A549 (cell line): Measurements from ENCODE around the gene SHROOM4. TPM values are rescaled to one million over a fixed set of nuclear protein-coding genes. Genes with fewer than 3 reads are reported as not detected.

Source experiments
- ATAC-seq, 2 experiments: fragments of 200-7000 bp in 1 of 2; fragments of >200 bp in 1 of 2; cut with Nextera tagmentation in 1 of 2; cut with Tn5 transposase in 1 of 2; 3 replicates each; pipeline versions ENCODE4 v1.8.0 to v1.9.1; 2018 to 2020; ENCODE audit warnings: mild to moderate bottlenecking in 1 of 2, moderate library complexity in 1 of 2
- CTCF ChIA-PET: fragments of 300-600 bp; sonication (Branson Sonifier 250); formaldehyde crosslinking; extraction: SDS; loops from one replicate; lab custom pipeline; 2021; ENCODE audit warnings: antibody characterized with exemption, inconsistent platforms; lab: Yijun Ruan, JAX
- POLR2A ChIA-PET: fragments of 350-600 bp; formaldehyde crosslinking; extraction: SDS; loops from one replicate; lab custom pipeline; 2021; ENCODE audit warnings: antibody characterized with exemption, inconsistent platforms; lab: Yijun Ruan, JAX
- DNase-seq, 2 experiments: peaks; one replicate each; pipeline versions ENCODE4 v3.0.0 to v3.0.0-alpha.2; 2011 to 2016; ENCODE audit warnings: low read depth in 1 of 2, low spot score in 1 of 2
- FAIRE-seq: peaks from 2 replicates; lab custom pipeline; 2011; peaks lifted over from hg19 to GRCh38; lab: Jason Lieb, UNC
- H3K27ac ChIP-seq, 2 experiments: fragments of >200 bp; sonication (Bioruptor Twin); formaldehyde crosslinking; 3 replicates each; pipeline ENCODE4 v1.5.1; 2016 to 2017
- H3K4me1 ChIP-seq: fragments of >200 bp; sonication (Bioruptor Twin); formaldehyde crosslinking; 3 replicates; pipeline ENCODE4 v1.6.1; 2016
- H3K4me2 ChIP-seq: fragments of >200 bp; sonication (Bioruptor Twin); formaldehyde crosslinking; 3 replicates; pipeline ENCODE4 v1.6.1; 2016
- H3K4me3 ChIP-seq: fragments of >200 bp; sonication (Bioruptor Twin); formaldehyde crosslinking; 3 replicates; pipeline ENCODE4 v1.5.1; 2016
- H3K9me3 ChIP-seq: fragments of >200 bp; sonication (Bioruptor Twin); formaldehyde crosslinking; 3 replicates; pipeline ENCODE4 v1.6.1; 2016
- BCL3 ChIP-seq: fragments of >200 bp; sonication (Bioruptor Twin); formaldehyde crosslinking; IDR thresholded peaks from 3 replicates; pipeline ENCODE4 v1.6.1; 2016
- CHD2 ChIP-seq: fragments of 150-350 bp; IDR thresholded peaks from 2 replicates; pipeline ENCODE4 v1.6.1; 2014; ENCODE audit warnings: low read length; ENCODE audit not compliant: partially characterized antibody
- CHD4 ChIP-seq: fragments of 200-600 bp; sonication (generic); IDR thresholded peaks from 2 replicates; pipeline ENCODE4 v1.6.1; 2016; ENCODE audit warnings: antibody characterized with exemption, mild to moderate bottlenecking, borderline replicate concordance
- CTCF ChIP-seq: fragments of >200 bp; sonication (Bioruptor Twin); formaldehyde crosslinking; IDR thresholded peaks from 3 replicates; pipeline ENCODE4 v1.5.1; 2016
- FOSB ChIP-seq: fragments of 250-450 bp; sonication (Bioruptor Pico); IDR thresholded peaks from 2 replicates; pipeline ENCODE4 v1.5.0; 2020; ENCODE audit warnings: mild to moderate bottlenecking, moderate library complexity
- FOSL2 ChIP-seq, 2 experiments: fragments of 450-650 bp in 1 of 2; fragments of >200 bp in 1 of 2; sonication (Bioruptor Twin) in 1 of 2; formaldehyde crosslinking; IDR thresholded peaks; 2 replicates each; pipeline versions ENCODE4 v1.5.0 to v1.6.1; 2016 to 2020; ENCODE audit warnings: mild to moderate bottlenecking in 1 of 2, moderate library complexity in 1 of 2
- FOXS1 ChIP-seq: fragments of 250-450 bp; sonication (Bioruptor Pico); IDR thresholded peaks from 2 replicates; pipeline ENCODE4 v1.5.0; 2020; ENCODE audit warnings: mild to moderate bottlenecking, moderate library complexity
- HOXB13 ChIP-seq: fragments of 250-450 bp; sonication (Bioruptor Pico); IDR thresholded peaks from 2 replicates; pipeline ENCODE4 v1.5.0; 2020; ENCODE audit warnings: low read depth, mild to moderate bottlenecking, moderate library complexity
- KDM5A ChIP-seq: fragments of 200-600 bp; sonication (generic); IDR thresholded peaks from 2 replicates; pipeline ENCODE4 v1.6.1; 2016; ENCODE audit warnings: antibody characterized with exemption, mild to moderate bottlenecking
- MAFK ChIP-seq: fragments of 450-650 bp; IDR thresholded peaks from 2 replicates; pipeline ENCODE4 v1.6.1; 2014; ENCODE audit not compliant: partially characterized antibody
- MYC ChIP-seq: IDR thresholded peaks from 2 replicates; pipeline ENCODE4 v1.6.1; 2012; ENCODE audit warnings: mild to moderate bottlenecking, inconsistent platforms, low read length, improper control_type of control experiment, borderline replicate concordance
- NR3C1 ChIP-seq: fragments of >200 bp; sonication (Bioruptor Twin); formaldehyde crosslinking; IDR thresholded peaks from 3 replicates; pipeline ENCODE4 v1.6.1; 2017
- PHF8 ChIP-seq: fragments of 200-600 bp; sonication (generic); IDR thresholded peaks from 2 replicates; pipeline ENCODE4 v1.6.1; 2016; ENCODE audit warnings: low read depth, mild to moderate bottlenecking, antibody characterized with exemption, moderate library complexity, borderline replicate concordance
- POLR2AphosphoS2 ChIP-seq: conservative IDR thresholded peaks from 2 replicates; pipeline ENCODE4 v1.6.1; 2012; ENCODE audit warnings: low read length, improper control_type of control experiment, inconsistent platforms
- RAD21 ChIP-seq, 2 experiments: fragments of >200 bp in 1 of 2; sonication (Bioruptor Twin) in 1 of 2; formaldehyde crosslinking in 1 of 2; IDR thresholded peaks in 1 of 2; conservative IDR thresholded peaks in 1 of 2; 2 replicates in 1 of 2; 3 replicates in 1 of 2; pipeline ENCODE4 v1.6.1; 2012 to 2018; ENCODE audit warnings: inconsistent platforms in 1 of 2
- RARB ChIP-seq: fragments of 250-450 bp; sonication (Bioruptor Pico); IDR thresholded peaks from 2 replicates; pipeline ENCODE4 v1.8.0; 2021; ENCODE audit warnings: mild to moderate bottlenecking, moderate library complexity
- RFX5 ChIP-seq: fragments of 450-650 bp; IDR thresholded peaks from 2 replicates; pipeline ENCODE4 v1.7.1; 2014; ENCODE audit warnings: antibody characterized with exemption, mild to moderate bottlenecking, moderate library complexity
- WGBS: methylation state at CpG from one replicate; pipeline ENCODE4 v1.1.6; 2017; ENCODE audit errors: missing lambda C conversion rate; 5-methylcytosine and 5-hydroxymethylcytosine counted together
- polyA plus RNA-seq, 4 experiments: library from polyadenylated mRNA; depleted of rRNA in 3 of 4; stranded (reverse); fragments of >200 nt; fragmentation: RNase III in 1 of 4; extraction: RNeasy Plus Mini Kit Qiagen cat#74134 plus additional on column Dnase treatment in 1 of 4; gene quantifications; 2 replicates in 3 of 4; 3 replicates in 1 of 4; pipeline ENCODE4 v1.2.3, GENCODE V29; 2011 to 2017
- TF ChIP-seq, protein P1 (sequence below): IDR thresholded peaks from 2 replicates; pipeline ENCODE4 v1.6.1; 2012
- TF ChIP-seq, protein P2 (sequence below): fragments of 200-600 bp; sonication (generic); IDR thresholded peaks from 2 replicates; pipeline ENCODE4 v1.6.1; 2016; ENCODE audit warnings: antibody characterized with exemption, mild to moderate bottlenecking, moderate library complexity

Gene SHROOM4
- polyA plus RNA-seq, 2 of the 4 experiments (the other 2 are of a cell fraction) = not detected

DNA sequence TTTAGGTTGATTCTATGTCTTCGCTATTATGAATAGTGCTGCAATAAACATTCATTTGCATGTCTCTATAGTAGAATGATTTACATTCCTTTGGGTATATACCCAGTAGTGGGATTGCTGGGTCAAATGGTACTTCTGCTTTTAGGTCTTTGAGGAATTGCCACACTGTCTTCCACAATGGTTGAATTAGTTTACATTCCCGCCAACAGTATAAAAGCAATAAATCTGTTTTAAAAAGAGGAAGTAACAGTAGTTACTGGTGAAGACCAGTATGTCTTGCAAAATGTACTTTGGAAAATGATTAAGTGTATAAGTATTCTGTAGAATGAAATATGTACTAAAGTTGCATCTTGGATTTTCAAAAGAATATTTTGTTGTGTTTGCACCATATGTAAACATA is 77.3 kb downstream of the SHROOM4 start:
- 79% methylated on average over 2 of the region's 2 CpGs for WGBS
- H3K9me3 ChIP-seq = no peaks in the 10 kb centered on the region
- TF ChIP-seq POLR2AphosphoS2 (no peak), RAD21 (conservative IDR thresholded peaks at IDR 0.05 in 1 of 2, IDR thresholded peaks at IDR 0.05 in 1 of 2) (no peak), MAFK (no peak), CHD4 (no peak), MYC (no peak), RFX5 (no peak), PHF8 (no peak), FOXS1 (CRISPR knock-in tag) (no peak), NR3C1 (no peak), FOSL2 (IDR thresholded peaks at IDR 0.05) (no peak), FOSL2 (CRISPR knock-in tag; IDR thresholded peaks at IDR 0.05) (no peak), CHD2 (no peak), HOXB13 (CRISPR knock-in tag) (no peak), BCL3 (no peak), FOSB (CRISPR knock-in tag) (no peak), CTCF (no peak)
- TF ChIP-seq, protein P1, sequence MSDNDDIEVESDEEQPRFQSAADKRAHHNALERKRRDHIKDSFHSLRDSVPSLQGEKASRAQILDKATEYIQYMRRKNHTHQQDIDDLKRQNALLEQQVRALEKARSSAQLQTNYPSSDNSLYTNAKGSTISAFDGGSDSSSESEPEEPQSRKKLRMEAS = no peak
- TF ChIP-seq, protein P2, sequence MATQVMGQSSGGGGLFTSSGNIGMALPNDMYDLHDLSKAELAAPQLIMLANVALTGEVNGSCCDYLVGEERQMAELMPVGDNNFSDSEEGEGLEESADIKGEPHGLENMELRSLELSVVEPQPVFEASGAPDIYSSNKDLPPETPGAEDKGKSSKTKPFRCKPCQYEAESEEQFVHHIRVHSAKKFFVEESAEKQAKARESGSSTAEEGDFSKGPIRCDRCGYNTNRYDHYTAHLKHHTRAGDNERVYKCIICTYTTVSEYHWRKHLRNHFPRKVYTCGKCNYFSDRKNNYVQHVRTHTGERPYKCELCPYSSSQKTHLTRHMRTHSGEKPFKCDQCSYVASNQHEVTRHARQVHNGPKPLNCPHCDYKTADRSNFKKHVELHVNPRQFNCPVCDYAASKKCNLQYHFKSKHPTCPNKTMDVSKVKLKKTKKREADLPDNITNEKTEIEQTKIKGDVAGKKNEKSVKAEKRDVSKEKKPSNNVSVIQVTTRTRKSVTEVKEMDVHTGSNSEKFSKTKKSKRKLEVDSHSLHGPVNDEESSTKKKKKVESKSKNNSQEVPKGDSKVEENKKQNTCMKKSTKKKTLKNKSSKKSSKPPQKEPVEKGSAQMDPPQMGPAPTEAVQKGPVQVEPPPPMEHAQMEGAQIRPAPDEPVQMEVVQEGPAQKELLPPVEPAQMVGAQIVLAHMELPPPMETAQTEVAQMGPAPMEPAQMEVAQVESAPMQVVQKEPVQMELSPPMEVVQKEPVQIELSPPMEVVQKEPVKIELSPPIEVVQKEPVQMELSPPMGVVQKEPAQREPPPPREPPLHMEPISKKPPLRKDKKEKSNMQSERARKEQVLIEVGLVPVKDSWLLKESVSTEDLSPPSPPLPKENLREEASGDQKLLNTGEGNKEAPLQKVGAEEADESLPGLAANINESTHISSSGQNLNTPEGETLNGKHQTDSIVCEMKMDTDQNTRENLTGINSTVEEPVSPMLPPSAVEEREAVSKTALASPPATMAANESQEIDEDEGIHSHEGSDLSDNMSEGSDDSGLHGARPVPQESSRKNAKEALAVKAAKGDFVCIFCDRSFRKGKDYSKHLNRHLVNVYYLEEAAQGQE = no peak
- ATAC-seq = no peak
- H3K27ac ChIP-seq = no peak overlapping the region
- POLR2A ChIA-PET = no interaction called here
- no peak for DNase-seq
- no peak for FAIRE-seq
- H3K4me2 ChIP-seq = no peak overlapping the region
- H3K4me1 ChIP-seq = no peaks in the 10 kb centered on the region
- no peak overlapping the region for H3K4me3 ChIP-seq
- CTCF ChIA-PET = no interaction called here

DNA sequence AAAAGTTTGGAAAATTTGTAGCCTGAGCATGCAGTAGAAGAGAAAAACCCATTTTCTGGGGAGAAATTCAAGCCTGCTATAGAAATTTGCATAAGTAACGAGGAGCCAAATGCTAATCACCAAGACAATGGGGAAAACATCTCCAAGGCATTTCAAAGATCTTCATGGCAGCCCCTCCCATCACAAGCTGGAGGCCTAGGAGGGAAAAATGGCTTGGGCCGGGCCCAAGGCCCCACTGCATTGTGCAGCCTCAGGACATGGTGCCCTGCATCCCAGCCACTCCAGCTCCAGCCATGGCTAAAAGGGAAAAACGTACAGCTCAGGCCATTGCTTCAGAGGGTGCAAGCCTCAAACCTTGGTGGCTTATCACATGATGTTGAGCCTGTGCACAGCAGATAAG is 87.7 kb downstream of the SHROOM4 start:
- Histone ChIP-seq H3K4me3 (no peak overlapping the region), H3K4me2 (no peak overlapping the region), H3K9me3 (no peaks in the 10 kb centered on the region), H3K4me1 (no peaks in the 10 kb centered on the region), H3K27ac (no peak overlapping the region)
- WGBS = 0% methylated on average over 3 of the region's 3 CpGs
- POLR2A ChIA-PET = no interaction called here
- FAIRE-seq (no peak), DNase-seq (no peak), ATAC-seq (no peak)
- CTCF ChIA-PET = interaction anchor here (1.2 kb wide), 1 partner anchor 21 kb away, joined by 3 read pairs; no protein-coding TSS in a partner anchor
- TF ChIP-seq FOXS1 (CRISPR knock-in tag) (no peak), RARB (no peak), KDM5A (no peak)
